HepG2 (cell line): ENCODE data around the gene ART3. TPM values are rescaled to one million over a fixed set of nuclear protein-coding genes. Genes with fewer than 3 reads are reported as not detected.

Source experiments
- AFF4 ChIP-seq: sonication (generic); formaldehyde crosslinking; IDR thresholded peaks from 2 replicates; pipeline ENCODE4 v1.4.0; 2020; ENCODE audit warnings: missing genetic modification reagents
- ISL2 ChIP-seq: sonication (generic); formaldehyde crosslinking; IDR thresholded peaks from 2 replicates; pipeline ENCODE4 v1.5.0; 2020; ENCODE audit warnings: missing genetic modification reagents
- MAF1 ChIP-seq: sonication (generic); formaldehyde crosslinking; IDR thresholded peaks from 2 replicates; pipeline ENCODE4 v1.5.0; 2020; ENCODE audit warnings: missing genetic modification reagents, borderline replicate concordance
- MNT ChIP-seq: fragments of 450-650 bp; IDR thresholded peaks from 2 replicates; pipeline ENCODE4 v1.6.1; 2016
- PPARG ChIP-seq: conservative IDR thresholded peaks from 2 replicates; pipeline ENCODE4 v1.6.1; 2016; ENCODE audit warnings: missing biosample characterization, missing genetic modification reagents
- RFXANK ChIP-seq: IDR thresholded peaks from 2 replicates; pipeline ENCODE4 v1.6.1; 2016
- ZBTB10 ChIP-seq: sonication (generic); formaldehyde crosslinking; IDR thresholded peaks from 2 replicates; pipeline ENCODE4 v1.4.0; 2020; ENCODE audit warnings: missing genetic modification reagents, borderline replicate concordance
- ZBTB40 ChIP-seq, 2 experiments: fragments of 450-650 bp in 1 of 2; sonication (generic) in 1 of 2; formaldehyde crosslinking in 1 of 2; IDR thresholded peaks; 2 replicates each; pipeline versions ENCODE4 v1.6.1 to v1.8.0; 2016 to 2022; ENCODE audit warnings: antibody characterized with exemption in 1 of 2, mild to moderate bottlenecking in 1 of 2, missing genetic modification reagents in 1 of 2
- ZFP41 ChIP-seq: sonication (generic); formaldehyde crosslinking; IDR thresholded peaks from 2 replicates; pipeline ENCODE4 v1.4.0; 2020; ENCODE audit warnings: mild to moderate bottlenecking, missing genetic modification reagents, borderline replicate concordance
- polyA plus RNA-seq, 8 experiments: library from polyadenylated mRNA; depleted of rRNA in 3 of 8; stranded (reverse) in 7 of 8; unstranded in 1 of 8; fragments of >200 nt; fragmentation: Illumina TruSeq in 4 of 8; extraction: Trizol in 4 of 8; gene quantifications; 2 replicates each; pipeline versions ENCODE4 v1.2.1 to v1.2.3, GENCODE V29; 2011 to 2016; ENCODE audit warnings: low read depth in 4 of 8, missing spikeins in 1 of 8, mixed read lengths in 1 of 8; ENCODE audit not compliant: insufficient read depth in 1 of 8
- total RNA-seq, 5 experiments: library from RNA; depleted of rRNA; stranded (reverse); fragments of >200 nt; fragmentation: Illumina TruSeq; extraction: Trizol; gene quantifications; 2 replicates each; pipeline ENCODE4 v1.2.3, GENCODE V29; 2016; ENCODE audit warnings: low read depth in 1 of 5

ART3 gene
- total and polyA plus RNA-seq, 2 of the 13 experiments (the other 11 are each of a cell fraction or from before 2014, with no cell fraction given), result not detected

- TF ChIP-seq MNT, result peak; percentile 89
- no peak for TF ChIP-seq ZFP41
- no peak for TF ChIP-seq RFXANK (CRISPR knock-in tag)
- no peak for TF ChIP-seq ZBTB40 (IDR thresholded peaks at IDR 0.05)
- TF ChIP-seq ZBTB40 (CRISPR knock-in tag; IDR thresholded peaks at IDR 0.05), result peak; percentile 58; the same call in 1 of the 2 replicates
- 0 out of 2 replicates have a peak, but pooled peaks have one; percentile 38 for TF ChIP-seq PPARG (CRISPR knock-in tag)
- TF ChIP-seq ISL2, result peak; percentile 42; the same call in 1 of the 2 replicates
- TF ChIP-seq MAF1 (CRISPR knock-in tag), result no peak
- TF ChIP-seq AFF4, result no peak
- no peak for TF ChIP-seq ZBTB10 (CRISPR knock-in tag)
Observed at GRCh38 chr4:76087007-76087769, 12.7 kb downstream of the ART3 start (continued).
